Thyroid gland (tissue), 4 donors: Measurements from ENCODE around the gene POLR2M. TPM values are rescaled to one million over a fixed set of nuclear protein-coding genes. Genes with fewer than 3 reads are reported as not detected.
A peak's percentile ranks its signal among the peaks of the same experiment; 100 is the strongest.

Experiments
- DNase-seq, 2 donors: peaks; one replicate each; pipeline ENCODE4 v3.0.0-alpha.2; 2019
- H3K27ac ChIP-seq, 3 donors: fragments of 200-600 bp; sonication (generic); 1 replicate in 2 of 3; 2 replicates in 1 of 3; pipeline ENCODE4 v1.5.1; 2016 to 2019; ENCODE audit warnings: mild to moderate bottlenecking in 1 of 3, moderate library complexity in 1 of 3
- H3K27me3 ChIP-seq: fragments of 200-600 bp; sonication (generic); one replicate; pipeline ENCODE4 v1.5.1; 2019
- H3K36me3 ChIP-seq, 2 donors: fragments of 200-600 bp; sonication (generic); one replicate each; pipeline ENCODE4 v1.5.1; 2016 to 2019
- H3K4me1 ChIP-seq, 2 donors: fragments of 200-600 bp; sonication (generic); one replicate each; pipeline ENCODE4 v1.5.1; 2017 to 2019
- H3K4me3 ChIP-seq, 3 donors: fragments of 200-600 bp; sonication (generic); replicated peaks in 1 of 3; 1 replicate in 2 of 3; 2 replicates in 1 of 3; pipeline ENCODE4 v1.5.1; 2016; ENCODE audit warnings: mild to moderate bottlenecking in 1 of 3
- H3K9me3 ChIP-seq: fragments of 200-600 bp; sonication (generic); one replicate; pipeline ENCODE4 v1.5.1; 2017
- POLR2A ChIP-seq, 2 donors: fragments of 450-650 bp; IDR thresholded peaks; one replicate each; pipeline ENCODE4 v1.6.1; 2017; ENCODE audit warnings: antibody characterized with exemption in 2 of 2, mild to moderate bottlenecking in 2 of 2, moderate library complexity in 1 of 2
- WGBS, 2 donors: methylation state at CpG; one replicate each; pipeline ENCODE4 v1.1.5; 2017; 5-methylcytosine and 5-hydroxymethylcytosine counted together
- intact Hi-C: fragments of 100-400 bp; cut with DNase I; formaldehyde crosslinking; loops from one replicate; pipeline ENCODE4 v1.15.1; 2023
- total RNA-seq, 4 donors: library from RNA; depleted of rRNA; stranded (reverse); fragments of >200 nt; gene quantifications; one replicate each; pipeline ENCODE4 v1.2.3, GENCODE V29; 2016
- TF ChIP-seq, protein P1 (sequence below), 6 experiments: fragments of 200-600 bp in 3 of 6; fragments of 450-650 bp in 3 of 6; sonication (generic) in 3 of 6; IDR thresholded peaks; one replicate each; pipeline ENCODE4 v1.5.1; 2016 to 2019; ENCODE audit warnings: antibody characterized with exemption in 6 of 6, mild to moderate bottlenecking in 2 of 6, inconsistent platforms in 1 of 6, moderate library complexity in 1 of 6

The POLR2M gene
- total RNA-seq, 4 donors from 2014 or later = 63.2 to 269 (median 70.6) TPM

DNA sequence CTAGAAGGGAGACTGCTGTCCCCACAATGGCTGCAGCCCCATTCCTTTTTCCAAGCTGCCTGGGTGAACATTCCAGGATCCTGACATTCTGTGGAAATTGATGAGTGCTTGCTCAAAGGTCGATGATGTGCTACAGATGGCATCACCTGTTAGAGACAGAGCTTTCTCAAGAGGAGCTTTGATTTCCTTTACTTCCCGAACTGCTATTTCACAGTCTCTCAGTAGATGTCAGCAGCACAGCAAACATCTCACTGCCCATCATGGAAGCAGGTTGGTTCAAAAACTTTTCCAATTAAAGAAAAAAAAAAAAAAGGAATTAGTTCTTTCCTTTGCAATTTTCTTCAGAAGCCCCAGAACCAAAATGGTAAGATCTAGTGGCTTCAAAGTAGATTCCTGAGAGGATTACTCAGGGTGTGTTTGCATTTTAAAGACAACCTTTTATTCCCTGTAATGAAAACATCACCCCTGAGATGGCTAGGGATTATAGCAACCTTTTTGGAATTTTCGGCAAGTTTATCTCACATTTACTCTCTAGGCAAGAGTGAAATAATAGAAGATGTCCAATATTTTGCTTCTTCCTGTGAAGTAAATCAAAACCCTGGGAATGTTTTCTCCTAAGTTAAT, 44.8 kb downstream of the POLR2M start:
- Histone ChIP-seq H3K27ac (no peak overlapping the region), H3K4me3 (no peak overlapping the region), H3K36me3 (no peaks in the 10 kb centered on the region), H3K4me1 (no peaks in the 10 kb centered on the region), H3K9me3 (no peaks in the 10 kb centered on the region), H3K27me3 (no peaks in the 10 kb centered on the region)
- DNase-seq = no peak
- TF ChIP-seq, protein P1, sequence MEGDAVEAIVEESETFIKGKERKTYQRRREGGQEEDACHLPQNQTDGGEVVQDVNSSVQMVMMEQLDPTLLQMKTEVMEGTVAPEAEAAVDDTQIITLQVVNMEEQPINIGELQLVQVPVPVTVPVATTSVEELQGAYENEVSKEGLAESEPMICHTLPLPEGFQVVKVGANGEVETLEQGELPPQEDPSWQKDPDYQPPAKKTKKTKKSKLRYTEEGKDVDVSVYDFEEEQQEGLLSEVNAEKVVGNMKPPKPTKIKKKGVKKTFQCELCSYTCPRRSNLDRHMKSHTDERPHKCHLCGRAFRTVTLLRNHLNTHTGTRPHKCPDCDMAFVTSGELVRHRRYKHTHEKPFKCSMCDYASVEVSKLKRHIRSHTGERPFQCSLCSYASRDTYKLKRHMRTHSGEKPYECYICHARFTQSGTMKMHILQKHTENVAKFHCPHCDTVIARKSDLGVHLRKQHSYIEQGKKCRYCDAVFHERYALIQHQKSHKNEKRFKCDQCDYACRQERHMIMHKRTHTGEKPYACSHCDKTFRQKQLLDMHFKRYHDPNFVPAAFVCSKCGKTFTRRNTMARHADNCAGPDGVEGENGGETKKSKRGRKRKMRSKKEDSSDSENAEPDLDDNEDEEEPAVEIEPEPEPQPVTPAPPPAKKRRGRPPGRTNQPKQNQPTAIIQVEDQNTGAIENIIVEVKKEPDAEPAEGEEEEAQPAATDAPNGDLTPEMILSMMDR (IDR thresholded peaks at IDR 0.05) = peak in 3 of 6 experiments; percentile 23 to 47 (median 31)
- no peak for TF ChIP-seq POLR2A (IDR thresholded peaks at IDR 0.05)
- 24 to 29% methylated on average over 3 of the region's 3 CpGs for WGBS, 2 donors
- intact Hi-C loops = no loop called here

DNA sequence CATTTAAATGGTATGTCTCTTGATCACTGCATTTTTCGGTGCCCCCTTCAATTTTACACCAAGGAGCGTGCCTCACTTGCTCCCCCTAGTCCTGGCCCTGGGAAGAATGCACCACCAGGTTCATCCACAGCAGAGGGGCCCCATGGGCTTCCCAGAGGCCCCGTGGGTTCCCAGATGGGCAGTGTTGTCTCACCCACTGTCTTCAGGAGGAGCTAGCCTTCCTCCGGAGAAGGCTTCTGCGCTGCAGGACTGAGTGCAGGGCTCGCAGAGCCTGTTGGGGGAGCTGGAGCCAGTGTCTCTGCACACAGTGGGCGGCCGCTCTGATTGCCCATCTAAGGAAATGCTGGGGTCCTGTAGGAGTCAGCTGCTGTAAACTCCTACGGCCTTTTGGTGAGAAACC, 45.9 kb downstream of the POLR2M start:
- Histone ChIP-seq H3K27ac (no peak overlapping the region), H3K27me3 (no peaks in the 10 kb centered on the region), H3K4me1 (no peaks in the 10 kb centered on the region), H3K9me3 (no peaks in the 10 kb centered on the region), H3K36me3 (no peaks in the 10 kb centered on the region), H3K4me3 (no peak overlapping the region)
- intact Hi-C loops = no loop called here
- TF ChIP-seq POLR2A (IDR thresholded peaks at IDR 0.05) = no peak
- TF ChIP-seq, protein P1 (IDR thresholded peaks at IDR 0.05) = no peak
- no peak for DNase-seq
- 66 to 80% methylated on average over 9 of the region's 9 CpGs for WGBS, 2 donors

DNA sequence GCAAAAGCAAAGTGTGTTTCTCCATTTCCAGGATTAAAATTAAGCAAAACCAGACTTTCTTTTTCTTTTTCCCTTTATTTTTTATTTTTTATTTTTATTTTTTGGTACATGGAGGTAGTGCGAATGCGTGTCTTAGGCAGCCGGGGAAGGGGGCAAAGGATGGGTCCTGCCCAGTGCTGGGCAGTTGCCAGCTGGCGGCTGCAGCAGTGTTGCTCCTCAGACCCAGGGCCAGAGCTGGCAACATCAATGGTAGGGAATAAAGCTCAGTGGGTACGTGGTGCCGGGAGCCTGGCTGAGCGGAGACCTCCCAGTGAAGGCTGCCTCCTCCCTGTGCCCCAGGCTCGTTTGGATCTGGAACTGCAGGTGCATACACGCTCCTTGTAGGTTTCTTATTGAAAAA, 46.3 kb downstream of the POLR2M start:
- no peak for DNase-seq
- 85 to 92% methylated on average over 9 of the region's 9 CpGs for WGBS, 2 donors
- no peak overlapping the region for H3K27ac ChIP-seq
- no peaks in the 10 kb centered on the region for H3K27me3 ChIP-seq
- no peak for TF ChIP-seq POLR2A (IDR thresholded peaks at IDR 0.05)
- TF ChIP-seq, protein P1 (IDR thresholded peaks at IDR 0.05) = no peak
- no peaks in the 10 kb centered on the region for H3K4me1 ChIP-seq
- no peak overlapping the region for H3K4me3 ChIP-seq
- H3K36me3 ChIP-seq = no peaks in the 10 kb centered on the region
- no peaks in the 10 kb centered on the region for H3K9me3 ChIP-seq
- intact Hi-C loops = no loop called here

DNA sequence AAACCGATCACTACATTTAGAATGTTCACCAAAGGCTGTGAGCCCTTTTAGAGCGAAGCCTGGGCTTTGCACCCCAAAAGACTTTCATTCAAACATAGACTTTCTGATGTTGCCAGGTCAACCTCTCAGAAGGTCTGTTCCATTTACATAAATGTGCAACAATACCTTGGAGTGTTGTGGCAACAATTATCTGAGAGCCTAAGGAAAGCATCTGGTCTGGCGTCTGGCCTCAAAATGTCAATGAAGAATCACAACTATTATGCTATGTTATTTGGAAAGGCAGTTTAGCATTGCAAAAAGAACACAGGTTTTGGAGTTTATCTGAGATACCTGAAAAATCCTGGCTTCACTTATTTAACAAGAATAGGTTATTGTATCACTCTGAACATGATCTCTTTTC, 50.0 kb downstream of the POLR2M start:
- H3K9me3 ChIP-seq = no peaks in the 10 kb centered on the region
- H3K27me3 ChIP-seq = no peaks in the 10 kb centered on the region
- 97 to 100% methylated on average over 3 of the region's 3 CpGs for WGBS, 2 donors
- H3K4me3 ChIP-seq = no peak overlapping the region
- H3K27ac ChIP-seq = no peak overlapping the region
- H3K4me1 ChIP-seq = no peaks in the 10 kb centered on the region
- no peak for DNase-seq
- intact Hi-C loops = no loop called here
- H3K36me3 ChIP-seq = no peaks in the 10 kb centered on the region
- TF ChIP-seq, protein P1 (IDR thresholded peaks at IDR 0.05) = no peak
- TF ChIP-seq POLR2A (IDR thresholded peaks at IDR 0.05) = no peak

DNA sequence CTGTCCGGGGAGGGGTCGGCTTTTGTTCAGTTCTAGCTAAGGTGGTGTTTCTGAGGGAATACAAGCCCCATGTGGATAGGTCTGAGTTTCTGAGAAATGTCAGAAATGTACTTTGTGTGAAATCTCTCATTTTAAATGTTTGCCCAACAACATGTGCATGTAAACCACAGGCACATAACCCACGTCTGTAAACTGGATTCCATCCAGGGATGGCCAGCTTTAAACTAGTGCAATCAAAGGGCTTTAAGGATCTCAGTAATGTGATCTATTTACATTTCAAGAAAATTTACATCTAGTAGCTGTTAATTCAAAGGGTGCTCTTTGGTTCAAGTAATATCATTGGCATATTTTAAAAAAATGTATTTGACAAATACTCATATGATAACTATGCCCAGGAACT, 52.0 kb downstream of the POLR2M start:
- Histone ChIP-seq H3K36me3 (no peaks in the 10 kb centered on the region), H3K27ac (no peak overlapping the region), H3K27me3 (no peaks in the 10 kb centered on the region), H3K4me1 (no peaks in the 10 kb centered on the region), H3K4me3 (no peak overlapping the region), H3K9me3 (no peaks in the 10 kb centered on the region)
- DNase-seq = no peak
- TF ChIP-seq, protein P1 (IDR thresholded peaks at IDR 0.05) = no peak
- TF ChIP-seq POLR2A (IDR thresholded peaks at IDR 0.05) = no peak
- intact Hi-C loops = no loop called here
- WGBS, 2 donors = 66 to 79% methylated on average over 3 of the region's 3 CpGs
